Liver (tissue), 9 donors: ENCODE data around the gene SH3RF3. TPM values are rescaled to one million over a fixed set of nuclear protein-coding genes. Genes with fewer than 3 reads are reported as not detected.

ENCODE experiments used
- DNase-seq: peaks from one replicate; pipeline ENCODE4 v3.0.0-alpha.2; 2017; ENCODE audit warnings: low spot score
- H3K27ac ChIP-seq, 2 donors: one replicate each; pipeline ENCODE4 v1.7.0; 2013; ENCODE audit warnings: inconsistent platforms in 2 of 2, low read length in 2 of 2, control low read depth in 1 of 2, low read depth in 1 of 2, mild to moderate bottlenecking in 1 of 2
- H3K27me3 ChIP-seq, 4 donors: one replicate each; pipeline versions ENCODE4 v1.6.1 to v1.7.0; 2013; ENCODE audit warnings: low read length in 3 of 4, inconsistent platforms in 1 of 4, mild to moderate bottlenecking in 1 of 4, moderate library complexity in 1 of 4; ENCODE audit not compliant: control insufficient read depth in 4 of 4, insufficient read depth in 4 of 4
- H3K36me3 ChIP-seq, 4 donors: one replicate each; pipeline versions ENCODE4 v1.6.1 to v1.7.0; 2013; ENCODE audit warnings: low read length in 3 of 4, mild to moderate bottlenecking in 3 of 4, low read depth in 1 of 4, moderate library complexity in 1 of 4; ENCODE audit not compliant: control insufficient read depth in 4 of 4, insufficient read depth in 3 of 4
- H3K4me1 ChIP-seq, 4 donors: one replicate each; pipeline versions ENCODE4 v1.6.1 to v1.7.0; 2013; ENCODE audit warnings: low read length in 3 of 4, mild to moderate bottlenecking in 3 of 4, moderate library complexity in 1 of 4; ENCODE audit not compliant: control insufficient read depth in 4 of 4, insufficient read depth in 4 of 4
- H3K4me3 ChIP-seq, 3 donors: one replicate each; pipeline versions ENCODE4 v1.6.1 to v1.7.0; 2013; ENCODE audit warnings: low read length in 3 of 3, control low read depth in 1 of 3, low read depth in 1 of 3, mild to moderate bottlenecking in 1 of 3
- H3K9ac ChIP-seq, 2 donors: one replicate each; pipeline ENCODE4 v1.7.0; 2013; ENCODE audit warnings: low read length in 2 of 2, mild to moderate bottlenecking in 2 of 2, moderate library complexity in 2 of 2, control low read depth in 1 of 2, low read depth in 1 of 2
- H3K9me3 ChIP-seq, 4 donors: one replicate each; pipeline versions ENCODE4 v1.6.1 to v1.7.0; 2013; ENCODE audit warnings: low read length in 3 of 4; ENCODE audit not compliant: control insufficient read depth in 4 of 4
- EGR1 ChIP-seq, 2 donors: IDR thresholded peaks; 2 replicates each; pipeline ENCODE4 v1.6.1; 2016 to 2018; ENCODE audit warnings: antibody characterized with exemption in 2 of 2, low read depth in 2 of 2
- FOXA1 ChIP-seq: IDR thresholded peaks from 2 replicates; pipeline ENCODE4 v1.6.1; 2016; ENCODE audit warnings: antibody characterized with exemption
- GABPA ChIP-seq, 2 donors: IDR thresholded peaks in 1 of 2; conservative IDR thresholded peaks in 1 of 2; 2 replicates each; pipeline ENCODE4 v1.6.1; 2016; ENCODE audit warnings: antibody characterized with exemption in 2 of 2, mild to moderate bottlenecking in 1 of 2, moderate library complexity in 1 of 2
- HNF4A ChIP-seq, 2 donors: conservative IDR thresholded peaks; 2 replicates each; pipeline ENCODE4 v1.6.1; 2016; ENCODE audit warnings: antibody characterized with exemption in 2 of 2, mild to moderate bottlenecking in 2 of 2
- JUND ChIP-seq, 2 donors: IDR thresholded peaks; 2 replicates each; pipeline ENCODE4 v1.6.1; 2016; ENCODE audit warnings: antibody characterized with exemption in 2 of 2
- NR2F2 ChIP-seq: IDR thresholded peaks from 2 replicates; pipeline ENCODE4 v1.6.1; 2016; ENCODE audit warnings: antibody characterized with exemption
- RAD21 ChIP-seq, 2 donors: IDR thresholded peaks; 2 replicates each; pipeline ENCODE4 v1.6.1; 2016; ENCODE audit warnings: antibody characterized with exemption in 2 of 2, mild to moderate bottlenecking in 2 of 2
- RXRA ChIP-seq, 2 donors: IDR thresholded peaks; 2 replicates each; pipeline ENCODE4 v1.6.1; 2017 to 2018; ENCODE audit warnings: antibody characterized with exemption in 2 of 2, mild to moderate bottlenecking in 1 of 2
- SP1 ChIP-seq: IDR thresholded peaks from 2 replicates; pipeline ENCODE4 v1.6.1; 2018; ENCODE audit warnings: antibody characterized with exemption, mild to moderate bottlenecking
- TAF1 ChIP-seq: conservative IDR thresholded peaks from 2 replicates; pipeline ENCODE4 v1.6.1; 2016; ENCODE audit warnings: antibody characterized with exemption, mild to moderate bottlenecking
- YY1 ChIP-seq: IDR thresholded peaks from 2 replicates; pipeline ENCODE4 v1.6.1; 2016; ENCODE audit warnings: antibody characterized with exemption, mild to moderate bottlenecking
- WGBS: extraction: QIAGEN DNeasy Blood & Tissue Kit; methylation state at CpG from one replicate; pipeline ENCODE4 v1.1.7; 2013; 5-methylcytosine and 5-hydroxymethylcytosine counted together
- polyA plus RNA-seq, 2 donors: library from polyadenylated mRNA; stranded (reverse) in 1 of 2; unstranded in 1 of 2; fragments of 200-250 nt in 1 of 2; fragments of >200 nt in 1 of 2; fragmentation: Nextera tagmentation in 1 of 2; extraction: Ambion mirVana in 1 of 2; gene quantifications; one replicate each; pipeline versions ENCODE4 v1.2.1 to v1.2.3, GENCODE V29; 2013 to 2015
- total RNA-seq, 2 donors: library from RNA; depleted of rRNA; stranded (reverse); fragments of >200 nt; gene quantifications; one replicate each; pipeline ENCODE4 v1.2.3, GENCODE V29; 2014
- TF ChIP-seq, protein P1 (sequence below): IDR thresholded peaks from 2 replicates; pipeline ENCODE4 v1.6.1; 2016; ENCODE audit warnings: antibody characterized with exemption, mild to moderate bottlenecking
- TF ChIP-seq, protein P2 (sequence below): IDR thresholded peaks from 2 replicates; pipeline ENCODE4 v1.6.1; 2016; ENCODE audit warnings: antibody characterized with exemption
- TF ChIP-seq, protein P3 (sequence below): IDR thresholded peaks from 2 replicates; pipeline ENCODE4 v1.6.1; 2016; ENCODE audit warnings: antibody characterized with exemption
- TF ChIP-seq, protein P4 (sequence below): fragments of 150-350 bp; IDR thresholded peaks from 2 replicates; pipeline ENCODE4 v1.5.1; 2017; ENCODE audit warnings: improper control_type of control experiment, low read depth, low read length; ENCODE audit not compliant: missing input control
- TF ChIP-seq, protein P5 (sequence below): IDR thresholded peaks from 2 replicates; pipeline ENCODE4 v1.6.1; 2016; ENCODE audit warnings: antibody characterized with exemption
- donor health status: healthy.
- donor health status: healthy.
- donor health status: healthy.
- donor health status: healthy.
- donor health status: healthy.

Gene SH3RF3
- total and polyA plus RNA-seq, 4 donors, result 0.11 to 1.0 (median 0.54) TPM

DNA sequence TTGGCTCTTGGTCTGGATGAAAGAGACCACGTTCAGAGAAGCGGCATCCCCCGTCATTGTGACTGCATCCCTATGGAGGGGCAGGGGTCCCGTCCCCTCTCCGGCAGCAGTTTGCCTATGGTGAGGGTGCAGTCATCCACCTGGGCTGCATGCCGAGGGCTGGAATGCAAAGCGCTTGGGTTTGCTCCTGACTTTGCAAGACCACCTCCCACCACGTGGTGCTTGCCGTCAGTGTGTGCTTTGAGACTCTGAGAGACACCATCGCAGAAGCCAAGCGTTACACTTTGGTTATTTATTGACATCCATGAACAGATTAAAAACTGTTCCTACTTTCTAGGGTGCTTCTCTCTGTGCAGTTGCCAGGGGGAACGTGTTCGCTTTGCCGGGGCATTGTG, 59.5 kb downstream of the SH3RF3 start:
- Histone ChIP-seq H3K36me3 (no peaks in the 10 kb centered on the region), H3K4me1 (peaks cover 0 to 2% (median 0%) of the 10 kb centered on the region in 4 donors), H3K27me3 (no peaks in the 10 kb centered on the region), H3K9me3 (no peaks in the 10 kb centered on the region), H3K27ac (no peak overlapping the region), H3K4me3 (no peak overlapping the region), H3K9ac (no peak overlapping the region)
- WGBS, result 67% methylated on average over 14 of the region's 14 CpGs
- DNase-seq, result no peak
- TF ChIP-seq, protein P1, sequence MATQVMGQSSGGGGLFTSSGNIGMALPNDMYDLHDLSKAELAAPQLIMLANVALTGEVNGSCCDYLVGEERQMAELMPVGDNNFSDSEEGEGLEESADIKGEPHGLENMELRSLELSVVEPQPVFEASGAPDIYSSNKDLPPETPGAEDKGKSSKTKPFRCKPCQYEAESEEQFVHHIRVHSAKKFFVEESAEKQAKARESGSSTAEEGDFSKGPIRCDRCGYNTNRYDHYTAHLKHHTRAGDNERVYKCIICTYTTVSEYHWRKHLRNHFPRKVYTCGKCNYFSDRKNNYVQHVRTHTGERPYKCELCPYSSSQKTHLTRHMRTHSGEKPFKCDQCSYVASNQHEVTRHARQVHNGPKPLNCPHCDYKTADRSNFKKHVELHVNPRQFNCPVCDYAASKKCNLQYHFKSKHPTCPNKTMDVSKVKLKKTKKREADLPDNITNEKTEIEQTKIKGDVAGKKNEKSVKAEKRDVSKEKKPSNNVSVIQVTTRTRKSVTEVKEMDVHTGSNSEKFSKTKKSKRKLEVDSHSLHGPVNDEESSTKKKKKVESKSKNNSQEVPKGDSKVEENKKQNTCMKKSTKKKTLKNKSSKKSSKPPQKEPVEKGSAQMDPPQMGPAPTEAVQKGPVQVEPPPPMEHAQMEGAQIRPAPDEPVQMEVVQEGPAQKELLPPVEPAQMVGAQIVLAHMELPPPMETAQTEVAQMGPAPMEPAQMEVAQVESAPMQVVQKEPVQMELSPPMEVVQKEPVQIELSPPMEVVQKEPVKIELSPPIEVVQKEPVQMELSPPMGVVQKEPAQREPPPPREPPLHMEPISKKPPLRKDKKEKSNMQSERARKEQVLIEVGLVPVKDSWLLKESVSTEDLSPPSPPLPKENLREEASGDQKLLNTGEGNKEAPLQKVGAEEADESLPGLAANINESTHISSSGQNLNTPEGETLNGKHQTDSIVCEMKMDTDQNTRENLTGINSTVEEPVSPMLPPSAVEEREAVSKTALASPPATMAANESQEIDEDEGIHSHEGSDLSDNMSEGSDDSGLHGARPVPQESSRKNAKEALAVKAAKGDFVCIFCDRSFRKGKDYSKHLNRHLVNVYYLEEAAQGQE, result no peak
- TF ChIP-seq, protein P2, sequence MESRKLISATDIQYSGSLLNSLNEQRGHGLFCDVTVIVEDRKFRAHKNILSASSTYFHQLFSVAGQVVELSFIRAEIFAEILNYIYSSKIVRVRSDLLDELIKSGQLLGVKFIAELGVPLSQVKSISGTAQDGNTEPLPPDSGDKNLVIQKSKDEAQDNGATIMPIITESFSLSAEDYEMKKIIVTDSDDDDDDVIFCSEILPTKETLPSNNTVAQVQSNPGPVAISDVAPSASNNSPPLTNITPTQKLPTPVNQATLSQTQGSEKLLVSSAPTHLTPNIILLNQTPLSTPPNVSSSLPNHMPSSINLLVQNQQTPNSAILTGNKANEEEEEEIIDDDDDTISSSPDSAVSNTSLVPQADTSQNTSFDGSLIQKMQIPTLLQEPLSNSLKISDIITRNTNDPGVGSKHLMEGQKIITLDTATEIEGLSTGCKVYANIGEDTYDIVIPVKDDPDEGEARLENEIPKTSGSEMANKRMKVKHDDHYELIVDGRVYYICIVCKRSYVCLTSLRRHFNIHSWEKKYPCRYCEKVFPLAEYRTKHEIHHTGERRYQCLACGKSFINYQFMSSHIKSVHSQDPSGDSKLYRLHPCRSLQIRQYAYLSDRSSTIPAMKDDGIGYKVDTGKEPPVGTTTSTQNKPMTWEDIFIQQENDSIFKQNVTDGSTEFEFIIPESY, result no peak
- TF ChIP-seq JUND (IDR thresholded peaks at IDR 0.05), result no peak

DNA sequence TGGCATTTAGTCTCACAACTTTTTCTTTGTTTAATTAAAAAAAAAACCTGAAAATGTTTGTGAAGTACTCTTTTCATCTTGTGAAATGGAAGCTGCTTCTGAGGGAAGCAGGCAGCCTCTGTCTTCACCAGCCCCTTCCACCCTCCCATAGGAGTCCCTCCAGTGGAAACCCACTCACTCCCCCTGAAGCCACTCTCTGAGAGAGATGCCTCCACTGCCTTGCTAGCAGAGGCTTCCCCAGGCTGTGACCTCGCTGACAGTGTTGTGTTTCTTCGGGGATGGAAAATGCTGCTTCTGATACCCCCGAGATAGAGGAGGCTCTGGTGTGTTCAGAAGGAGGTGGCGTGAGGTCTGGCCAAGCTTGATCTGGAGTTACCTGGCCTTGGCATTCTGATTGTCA, 59.9 kb downstream of the SH3RF3 start:
- WGBS, result 88% methylated on average over 4 of the region's 4 CpGs
- no peak for DNase-seq
- no peak overlapping the region for H3K9ac ChIP-seq
- TF ChIP-seq HNF4A (conservative IDR thresholded peaks at IDR 0.05) (no peak), NR2F2 (no peak), GABPA (IDR thresholded peaks at IDR 0.05 in 1 of 2, conservative IDR thresholded peaks at IDR 0.05 in 1 of 2) (no peak), SP1 (no peak), JUND (IDR thresholded peaks at IDR 0.05) (no peak), TAF1 (no peak), RXRA (IDR thresholded peaks at IDR 0.05) (no peak), EGR1 (IDR thresholded peaks at IDR 0.05; ENCODE audit: low read depth in 2 of 2) (no peak), RAD21 (IDR thresholded peaks at IDR 0.05) (no peak), FOXA1 (no peak), YY1 (no peak)
- TF ChIP-seq, protein P3, sequence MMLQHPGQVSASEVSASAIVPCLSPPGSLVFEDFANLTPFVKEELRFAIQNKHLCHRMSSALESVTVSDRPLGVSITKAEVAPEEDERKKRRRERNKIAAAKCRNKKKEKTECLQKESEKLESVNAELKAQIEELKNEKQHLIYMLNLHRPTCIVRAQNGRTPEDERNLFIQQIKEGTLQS, result no peak
- TF ChIP-seq, protein P4, sequence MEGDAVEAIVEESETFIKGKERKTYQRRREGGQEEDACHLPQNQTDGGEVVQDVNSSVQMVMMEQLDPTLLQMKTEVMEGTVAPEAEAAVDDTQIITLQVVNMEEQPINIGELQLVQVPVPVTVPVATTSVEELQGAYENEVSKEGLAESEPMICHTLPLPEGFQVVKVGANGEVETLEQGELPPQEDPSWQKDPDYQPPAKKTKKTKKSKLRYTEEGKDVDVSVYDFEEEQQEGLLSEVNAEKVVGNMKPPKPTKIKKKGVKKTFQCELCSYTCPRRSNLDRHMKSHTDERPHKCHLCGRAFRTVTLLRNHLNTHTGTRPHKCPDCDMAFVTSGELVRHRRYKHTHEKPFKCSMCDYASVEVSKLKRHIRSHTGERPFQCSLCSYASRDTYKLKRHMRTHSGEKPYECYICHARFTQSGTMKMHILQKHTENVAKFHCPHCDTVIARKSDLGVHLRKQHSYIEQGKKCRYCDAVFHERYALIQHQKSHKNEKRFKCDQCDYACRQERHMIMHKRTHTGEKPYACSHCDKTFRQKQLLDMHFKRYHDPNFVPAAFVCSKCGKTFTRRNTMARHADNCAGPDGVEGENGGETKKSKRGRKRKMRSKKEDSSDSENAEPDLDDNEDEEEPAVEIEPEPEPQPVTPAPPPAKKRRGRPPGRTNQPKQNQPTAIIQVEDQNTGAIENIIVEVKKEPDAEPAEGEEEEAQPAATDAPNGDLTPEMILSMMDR, result no peak
- TF ChIP-seq, protein P2, result no peak
- TF ChIP-seq, protein P5, sequence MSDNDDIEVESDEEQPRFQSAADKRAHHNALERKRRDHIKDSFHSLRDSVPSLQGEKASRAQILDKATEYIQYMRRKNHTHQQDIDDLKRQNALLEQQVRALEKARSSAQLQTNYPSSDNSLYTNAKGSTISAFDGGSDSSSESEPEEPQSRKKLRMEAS, result no peak
- TF ChIP-seq, protein P1, result no peak
- no peaks in the 10 kb centered on the region for H3K27me3 ChIP-seq
- no peak overlapping the region for H3K4me3 ChIP-seq
- H3K27ac ChIP-seq, result no peak overlapping the region
- H3K36me3 ChIP-seq, result no peaks in the 10 kb centered on the region
- peaks cover 0 to 2% (median 0%) of the 10 kb centered on the region in 4 donors for H3K4me1 ChIP-seq
- H3K9me3 ChIP-seq, result no peaks in the 10 kb centered on the region
